ENCODE data around the gene KRT12.
A peak's percentile ranks its signal among the peaks of the same experiment; 100 is the strongest.

The KRT12 gene

GRCh38 chr17:40866838-40867237 lies at the start of gene KRT12:
KRT12 (minus strand) TSS chr17:40867223; CDS start chr17:40867186, 37 bp downstream.
- no peak for DNase-seq

GRCh38 chr17:40916366-40916765 lies 49.3 kb upstream of the KRT12 start:
- no peak for DNase-seq

GRCh38 chr17:40915721-40916256 lies 48.8 kb upstream of the KRT12 start:
- DNase-seq = no peak

GRCh38 chr17:40915199-40915661 lies 48.2 kb upstream of the KRT12 start:
- DNase-seq = no peak

- DNase-seq = no peak
These were observed 47.2 kb upstream of the KRT12 start for GRCh38 chr17:40914075-40914855.

- DNase-seq = no peak
These were observed 45.6 kb upstream of the KRT12 start for GRCh38 chr17:40912486-40913210.

- no peak for DNase-seq
These were observed 43.4 kb upstream of the KRT12 start for GRCh38 chr17:40910441-40910841.

GRCh38 chr17:40909755-40910154 lies 42.7 kb upstream of the KRT12 start:
- no peak for DNase-seq

- DNase-seq = peak; percentile 72
These were observed 42.3 kb upstream of the KRT12 start for GRCh38 chr17:40909351-40909750.

- no peak for DNase-seq
These were observed 39.6 kb upstream of the KRT12 start for GRCh38 chr17:40906613-40907012.

- DNase-seq = no peak
These were observed 38.3 kb upstream of the KRT12 start for GRCh38 chr17:40905370-40905769.

- no peak for DNase-seq
These were observed 36.3 kb upstream of the KRT12 start for GRCh38 chr17:40903129-40903847.

GRCh38 chr17:40902498-40902897 lies 35.5 kb upstream of the KRT12 start:
- DNase-seq = no peak

- DNase-seq = no peak
These were observed 35.0 kb upstream of the KRT12 start for GRCh38 chr17:40901981-40902474.

- DNase-seq = no peak
These were observed 33.9 kb upstream of the KRT12 start for GRCh38 chr17:40900809-40901356.

GRCh38 chr17:40896916-40897455 lies 30.0 kb upstream of the KRT12 start:
- DNase-seq = no peak

- no peak for DNase-seq
These were observed 28.2 kb upstream of the KRT12 start for GRCh38 chr17:40895106-40895730.

- DNase-seq = no peak
These were observed 21.2 kb upstream of the KRT12 start for GRCh38 chr17:40888196-40888720.

GRCh38 chr17:40886090-40886489 lies 19.1 kb upstream of the KRT12 start:
- no peak for DNase-seq

GRCh38 chr17:40884708-40885512 lies 17.9 kb upstream of the KRT12 start, which contains the start of gene KRT20:
KRT20 (minus strand) TSS chr17:40885242; CDS start chr17:40885185, 57 bp downstream.
- DNase-seq = no peak

Data from stimulated activated CD4-positive, alpha-beta T cell treated with anti-CD3 and anti-CD28 coated beads, Interleukin-4, amount 100 ng/mL, for 24 hours (primary cell).